GM19043 (cell line): ENCODE measurements around the gene PDPR.
"Not testable (repeated sequence)": the region's sequence is repeated elsewhere in the genome, so short reads cannot be mapped to it uniquely, and the experiment has no call there.

Experiments used
- ATAC-seq: cut with Tn5 transposase; IDR thresholded peaks from one replicate; pipeline ENCODE4 v1.9.1; 2021; ENCODE audit warnings: low read depth; ENCODE audit not compliant: unreplicated experiment

PDPR gene

GRCh38 chr16:70113982-70114826 is at the start of gene PDPR:
Gene PDPR, plus strand, starts transcription at chr16:70114332. Its CDS starts 6,161 bp downstream, at chr16:70120493.
- ATAC-seq, result peak; percentile 91

GRCh38 chr16:70064841-70065370 is 49.2 kb upstream of the PDPR start:
- not testable (repeated sequence) for ATAC-seq

GRCh38 chr16:70065376-70065745 is 48.8 kb upstream of the PDPR start:
- peak; percentile 22 for ATAC-seq

GRCh38 chr16:70065746-70066658 is 48.1 kb upstream of the PDPR start:
- ATAC-seq, result peak; percentile 85

GRCh38 chr16:70066751-70067150 is 47.4 kb upstream of the PDPR start:
- not testable (repeated sequence) for ATAC-seq

GRCh38 chr16:70079081-70079480 is 35.1 kb upstream of the PDPR start:
- ATAC-seq, result not testable (repeated sequence)

- ATAC-seq, result not testable (repeated sequence)
Observed at GRCh38 chr16:70081219-70081618, 32.9 kb upstream of the PDPR start.

- ATAC-seq, result not testable (repeated sequence)
Observed at GRCh38 chr16:70083931-70084330, 30.2 kb upstream of the PDPR start.

GRCh38 chr16:70088160-70088559 is 26.0 kb upstream of the PDPR start:
- not testable (repeated sequence) for ATAC-seq

- not testable (repeated sequence) for ATAC-seq
Observed at GRCh38 chr16:70088877-70089276, 25.3 kb upstream of the PDPR start.

GRCh38 chr16:70089289-70089688 is 24.8 kb upstream of the PDPR start:
- not testable (repeated sequence) for ATAC-seq

- not testable (repeated sequence) for ATAC-seq
Observed at GRCh38 chr16:70091104-70091503, 23.0 kb upstream of the PDPR start.

GRCh38 chr16:70094096-70094495 is 20.0 kb upstream of the PDPR start:
- not testable (repeated sequence) for ATAC-seq

GRCh38 chr16:70109583-70110279 is 4.4 kb upstream of the PDPR start:
- not testable (repeated sequence) for ATAC-seq

GRCh38 chr16:70112162-70112561 is 2.0 kb upstream of the PDPR start:
- ATAC-seq, result not testable (repeated sequence)

GRCh38 chr16:70113599-70113981 is 542 bp upstream of the PDPR start:
- peak; percentile 12 for ATAC-seq

GRCh38 chr16:70118354-70118753 is 4.2 kb downstream of the PDPR start:
- not testable (repeated sequence) for ATAC-seq

- ATAC-seq, result not testable (repeated sequence)
Observed at GRCh38 chr16:70118776-70119175, 4.6 kb downstream of the PDPR start.

GRCh38 chr16:70120398-70120797 is 6.3 kb downstream of the PDPR start:
- not testable (repeated sequence) for ATAC-seq

GRCh38 chr16:70123822-70124221 is 9.7 kb downstream of the PDPR start:
- not testable (repeated sequence) for ATAC-seq
